HepG2 (cell line): Measurements from ENCODE around the gene RELB. TPM values are rescaled to one million over a fixed set of nuclear protein-coding genes. Genes with fewer than 3 reads are reported as not detected.

ENCODE experiments used
- AHR ChIP-seq: IDR thresholded peaks from 2 replicates; pipeline ENCODE4 v1.6.1; 2018; ENCODE audit warnings: missing genetic modification reagents, missing compliant biosample characterization
- ATAD3A ChIP-seq: sonication (generic); formaldehyde crosslinking; IDR thresholded peaks from 2 replicates; pipeline ENCODE4 v1.4.0; 2020; ENCODE audit warnings: missing genetic modification reagents
- HES4 ChIP-seq: sonication (generic); formaldehyde crosslinking; IDR thresholded peaks from 2 replicates; pipeline ENCODE4 v1.9.0; 2021; ENCODE audit warnings: mild to moderate bottlenecking, missing genetic modification reagents, borderline replicate concordance
- HMG20A ChIP-seq: IDR thresholded peaks from 2 replicates; pipeline ENCODE4 v1.6.1; 2016; ENCODE audit warnings: borderline replicate concordance
- JDP2 ChIP-seq: sonication (generic); formaldehyde crosslinking; IDR thresholded peaks from 2 replicates; pipeline ENCODE4 v1.8.1; 2022; ENCODE audit warnings: missing genetic modification reagents, borderline replicate concordance
- MEF2D ChIP-seq: sonication (generic); formaldehyde crosslinking; IDR thresholded peaks from 2 replicates; pipeline ENCODE4 v1.5.1; 2020; ENCODE audit warnings: mild to moderate bottlenecking, missing genetic modification reagents
- NR2F1 ChIP-seq, 2 experiments: fragments of 450-650 bp in 1 of 2; formaldehyde crosslinking in 1 of 2; IDR thresholded peaks; 2 replicates each; pipeline versions ENCODE4 v1.5.0 to v1.6.1; 2016 to 2020; ENCODE audit warnings: mild to moderate bottlenecking in 1 of 2, missing compliant biosample characterization in 1 of 2, missing genetic modification reagents in 1 of 2, moderate library complexity in 1 of 2
- PHF20 ChIP-seq: sonication (generic); formaldehyde crosslinking; IDR thresholded peaks from 2 replicates; pipeline ENCODE4 v1.5.0; 2020; ENCODE audit warnings: mild to moderate bottlenecking, missing genetic modification reagents
- POLR2A ChIP-seq, 2 experiments: IDR thresholded peaks; 2 replicates each; pipeline ENCODE4 v1.6.1; 2011; ENCODE audit warnings: low read depth in 2 of 2, low read length in 2 of 2, mild to moderate bottlenecking in 1 of 2, moderate library complexity in 1 of 2; ENCODE audit not compliant: insufficient read depth in 1 of 2
- SYNCRIP ChIP-seq: fragments of 200-400 bp; formaldehyde crosslinking; IDR thresholded peaks from 2 replicates; pipeline ENCODE4 v1.6.1; 2018; ENCODE audit warnings: mild to moderate bottlenecking, low read depth, low read length; ENCODE audit not compliant: insufficient read depth
- TGIF2 ChIP-seq: IDR thresholded peaks from 2 replicates; pipeline ENCODE4 v1.6.1; 2016; ENCODE audit warnings: control low read depth, missing compliant biosample characterization
- ZBTB8A ChIP-seq: sonication (generic); formaldehyde crosslinking; IDR thresholded peaks from 2 replicates; pipeline ENCODE4 v1.4.0; 2020; ENCODE audit warnings: mild to moderate bottlenecking, low read depth, missing genetic modification reagents, borderline replicate concordance
- ZNF12 ChIP-seq: sonication (generic); formaldehyde crosslinking; IDR thresholded peaks from 2 replicates; pipeline ENCODE4 v1.5.0; 2020; ENCODE audit warnings: missing genetic modification reagents
- ZNF292 ChIP-seq: sonication (generic); formaldehyde crosslinking; IDR thresholded peaks from 2 replicates; pipeline ENCODE4 v1.8.1; 2022; ENCODE audit warnings: mild to moderate bottlenecking, low read depth, missing genetic modification reagents, borderline replicate concordance
- ZNF33B ChIP-seq: sonication (generic); formaldehyde crosslinking; IDR thresholded peaks from 2 replicates; pipeline ENCODE4 v1.5.1; 2020; ENCODE audit warnings: mild to moderate bottlenecking, missing genetic modification reagents
- ZNF615 ChIP-seq: sonication (generic); formaldehyde crosslinking; IDR thresholded peaks from 2 replicates; pipeline ENCODE4 v1.5.0; 2020; ENCODE audit warnings: mild to moderate bottlenecking, missing genetic modification reagents, borderline replicate concordance
- ZNF7 ChIP-seq: IDR thresholded peaks from 2 replicates; pipeline ENCODE4 v1.6.1; 2016; ENCODE audit warnings: missing biosample characterization, missing genetic modification reagents
- ZNF775 ChIP-seq: sonication (generic); formaldehyde crosslinking; IDR thresholded peaks from 2 replicates; pipeline ENCODE4 v1.4.0; 2020; ENCODE audit warnings: missing genetic modification reagents, mild to moderate bottlenecking, moderate library complexity, borderline replicate concordance
- ZSCAN29 ChIP-seq: sonication (generic); formaldehyde crosslinking; conservative IDR thresholded peaks from 2 replicates; pipeline ENCODE4 v1.4.0; 2020; ENCODE audit warnings: mild to moderate bottlenecking, missing genetic modification reagents
- ZZZ3 ChIP-seq: sonication (generic); formaldehyde crosslinking; IDR thresholded peaks from 2 replicates; pipeline ENCODE4 v1.4.0; 2020; ENCODE audit warnings: missing genetic modification reagents, mild to moderate bottlenecking, borderline replicate concordance
- polyA plus RNA-seq, 8 experiments: library from polyadenylated mRNA; depleted of rRNA in 3 of 8; stranded (reverse) in 7 of 8; unstranded in 1 of 8; fragments of >200 nt; fragmentation: Illumina TruSeq in 4 of 8; extraction: Trizol in 4 of 8; gene quantifications; 2 replicates each; pipeline versions ENCODE4 v1.2.1 to v1.2.3, GENCODE V29; 2011 to 2016; ENCODE audit warnings: low read depth in 4 of 8, missing spikeins in 1 of 8, mixed read lengths in 1 of 8; ENCODE audit not compliant: insufficient read depth in 1 of 8
- total RNA-seq, 5 experiments: library from RNA; depleted of rRNA; stranded (reverse); fragments of >200 nt; fragmentation: Illumina TruSeq; extraction: Trizol; gene quantifications; 2 replicates each; pipeline ENCODE4 v1.2.3, GENCODE V29; 2016; ENCODE audit warnings: low read depth in 1 of 5
- TF ChIP-seq, protein P1 (sequence below): sonication (generic); formaldehyde crosslinking; IDR thresholded peaks from 2 replicates; pipeline ENCODE4 v1.4.0; 2020; ENCODE audit warnings: missing genetic modification reagents
- TF ChIP-seq, protein P2 (sequence below): sonication (generic); formaldehyde crosslinking; IDR thresholded peaks from 2 replicates; pipeline ENCODE4 v1.8.0; 2022; ENCODE audit warnings: mild to moderate bottlenecking, missing genetic modification reagents, borderline replicate concordance

The RELB gene
- total and polyA plus RNA-seq, 2 of the 13 experiments (the other 11 are each of a cell fraction or from before 2014, with no cell fraction given), result 1.9 to 3.5 TPM

DNA sequence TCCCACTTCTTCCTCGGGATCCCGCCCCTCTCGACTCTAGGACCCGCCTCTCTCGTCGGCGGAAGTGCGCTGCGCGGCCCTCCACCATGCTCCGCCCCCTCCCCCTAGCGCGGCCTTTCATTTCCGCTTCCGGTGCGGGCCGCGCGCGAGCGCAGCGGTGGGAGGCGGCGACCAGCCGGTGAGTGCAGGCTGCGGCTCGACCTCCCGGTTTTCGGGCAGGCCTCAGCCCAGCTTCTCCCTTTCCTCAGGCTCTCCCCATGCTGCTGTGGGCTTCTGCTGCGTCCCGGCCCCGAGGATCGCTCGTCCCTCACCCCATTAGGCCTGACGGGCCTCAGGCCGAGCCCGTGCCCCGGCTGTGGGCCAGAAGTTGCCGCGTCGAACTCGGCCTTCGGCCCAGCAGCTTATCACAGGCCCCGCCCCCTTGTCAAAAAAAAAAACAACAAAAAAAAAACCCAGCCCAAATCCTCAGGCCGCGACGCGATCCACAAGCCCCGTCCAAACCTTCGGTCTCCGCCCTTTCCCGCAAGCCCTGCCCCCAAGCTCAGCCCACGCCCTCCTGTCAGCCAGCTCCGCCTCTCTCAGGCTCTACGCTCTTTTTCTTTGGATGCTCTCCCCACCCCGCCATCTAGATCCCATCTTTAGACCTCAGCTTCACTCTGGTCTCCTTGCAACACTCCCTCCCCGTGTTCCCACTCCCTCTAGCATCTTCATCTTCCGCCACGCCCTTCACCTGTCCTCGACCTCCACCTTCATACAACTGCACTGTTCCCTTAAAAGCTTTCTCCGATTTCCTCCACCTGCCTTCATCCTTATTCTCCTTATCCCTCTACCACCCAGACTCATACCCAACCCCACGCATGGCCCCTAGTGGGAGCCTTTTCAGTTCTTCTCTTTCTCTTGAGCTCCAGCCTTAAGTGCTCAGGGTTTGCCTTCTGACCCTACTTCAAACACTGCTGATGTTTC lies 37.9 kb downstream of the RELB start, which contains the start of gene CLASRP (continued):
- TF ChIP-seq, protein P1, sequence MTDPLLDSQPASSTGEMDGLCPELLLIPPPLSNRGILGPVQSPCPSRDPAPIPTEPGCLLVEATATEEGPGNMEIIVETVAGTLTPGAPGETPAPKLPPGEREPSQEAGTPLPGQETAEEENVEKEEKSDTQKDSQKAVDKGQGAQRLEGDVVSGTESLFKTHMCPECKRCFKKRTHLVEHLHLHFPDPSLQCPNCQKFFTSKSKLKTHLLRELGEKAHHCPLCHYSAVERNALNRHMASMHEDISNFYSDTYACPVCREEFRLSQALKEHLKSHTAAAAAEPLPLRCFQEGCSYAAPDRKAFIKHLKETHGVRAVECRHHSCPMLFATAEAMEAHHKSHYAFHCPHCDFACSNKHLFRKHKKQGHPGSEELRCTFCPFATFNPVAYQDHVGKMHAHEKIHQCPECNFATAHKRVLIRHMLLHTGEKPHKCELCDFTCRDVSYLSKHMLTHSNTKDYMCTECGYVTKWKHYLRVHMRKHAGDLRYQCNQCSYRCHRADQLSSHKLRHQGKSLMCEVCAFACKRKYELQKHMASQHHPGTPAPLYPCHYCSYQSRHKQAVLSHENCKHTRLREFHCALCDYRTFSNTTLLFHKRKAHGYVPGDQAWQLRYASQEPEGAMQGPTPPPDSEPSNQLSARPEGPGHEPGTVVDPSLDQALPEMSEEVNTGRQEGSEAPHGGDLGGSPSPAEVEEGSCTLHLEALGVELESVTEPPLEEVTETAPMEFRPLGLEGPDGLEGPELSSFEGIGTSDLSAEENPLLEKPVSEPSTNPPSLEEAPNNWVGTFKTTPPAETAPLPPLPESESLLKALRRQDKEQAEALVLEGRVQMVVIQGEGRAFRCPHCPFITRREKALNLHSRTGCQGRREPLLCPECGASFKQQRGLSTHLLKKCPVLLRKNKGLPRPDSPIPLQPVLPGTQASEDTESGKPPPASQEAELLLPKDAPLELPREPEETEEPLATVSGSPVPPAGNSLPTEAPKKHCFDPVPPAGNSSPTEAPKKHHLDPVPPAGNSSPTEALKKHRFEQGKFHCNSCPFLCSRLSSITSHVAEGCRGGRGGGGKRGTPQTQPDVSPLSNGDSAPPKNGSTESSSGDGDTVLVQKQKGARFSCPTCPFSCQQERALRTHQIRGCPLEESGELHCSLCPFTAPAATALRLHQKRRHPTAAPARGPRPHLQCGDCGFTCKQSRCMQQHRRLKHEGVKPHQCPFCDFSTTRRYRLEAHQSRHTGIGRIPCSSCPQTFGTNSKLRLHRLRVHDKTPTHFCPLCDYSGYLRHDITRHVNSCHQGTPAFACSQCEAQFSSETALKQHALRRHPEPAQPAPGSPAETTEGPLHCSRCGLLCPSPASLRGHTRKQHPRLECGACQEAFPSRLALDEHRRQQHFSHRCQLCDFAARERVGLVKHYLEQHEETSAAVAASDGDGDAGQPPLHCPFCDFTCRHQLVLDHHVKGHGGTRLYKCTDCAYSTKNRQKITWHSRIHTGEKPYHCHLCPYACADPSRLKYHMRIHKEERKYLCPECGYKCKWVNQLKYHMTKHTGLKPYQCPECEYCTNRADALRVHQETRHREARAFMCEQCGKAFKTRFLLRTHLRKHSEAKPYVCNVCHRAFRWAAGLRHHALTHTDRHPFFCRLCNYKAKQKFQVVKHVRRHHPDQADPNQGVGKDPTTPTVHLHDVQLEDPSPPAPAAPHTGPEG (CRISPR knock-in tag), result no peak; the same call in 1 of the 2 replicates
- TF ChIP-seq PHF20 (CRISPR knock-in tag) (peak; percentile 89), HES4 (0 out of 2 replicates have a peak, but pooled peaks have one; percentile 94), ATAD3A (CRISPR knock-in tag) (no peak), TGIF2 (CRISPR knock-in tag) (peak; percentile 74; the same call in 1 of the 2 replicates), JDP2 (no peak), ZBTB8A (CRISPR knock-in tag) (no peak), ZZZ3 (peak; percentile 45; the same call in 1 of the 2 replicates), POLR2A (IDR thresholded peaks at IDR 0.05; ENCODE audit: insufficient read depth in 1 of 2, low read depth in 2 of 2, low read length in 2 of 2) (peak; percentile 78 to 91), MEF2D (CRISPR knock-in tag) (peak; percentile 50; the same call in 1 of the 2 replicates), SYNCRIP (no peak), ZNF775 (CRISPR knock-in tag) (no peak), ZNF7 (CRISPR knock-in tag) (no peak), ZSCAN29 (CRISPR knock-in tag) (no peak), ZNF615 (CRISPR knock-in tag) (no peak), HMG20A (CRISPR knock-in tag) (no peak), AHR (CRISPR knock-in tag) (no peak; the same call in 1 of the 2 replicates), ZNF33B (CRISPR knock-in tag) (peak; percentile 84), ZNF12 (CRISPR knock-in tag) (no peak), NR2F1 (CRISPR knock-in tag; IDR thresholded peaks at IDR 0.05) (no peak), ZNF292 (CRISPR knock-in tag) (no peak)
- TF ChIP-seq, protein P2, sequence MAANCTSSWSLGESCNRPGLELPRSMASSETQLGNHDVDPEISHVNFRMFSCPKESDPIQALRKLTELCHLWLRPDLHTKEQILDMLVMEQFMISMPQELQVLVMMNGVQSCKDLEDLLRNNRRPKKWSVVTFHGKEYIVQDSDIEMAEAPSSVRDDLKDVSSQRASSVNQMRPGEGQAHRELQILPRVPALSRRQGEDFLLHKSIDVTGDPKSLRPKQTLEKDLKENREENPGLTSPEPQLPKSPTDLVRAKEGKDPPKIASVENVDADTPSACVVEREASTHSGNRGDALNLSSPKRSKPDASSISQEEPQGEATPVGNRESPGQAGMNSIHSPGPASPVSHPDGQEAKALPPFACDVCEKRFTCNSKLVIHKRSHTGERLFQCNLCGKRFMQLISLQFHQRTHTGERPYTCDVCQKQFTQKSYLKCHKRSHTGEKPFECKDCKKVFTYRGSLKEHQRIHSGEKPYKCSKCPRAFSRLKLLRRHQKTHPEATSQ (CRISPR knock-in tag), result no peak
